DND-41 (cell line): ENCODE data around the gene ALDH2.

ENCODE experiments used
- ATAC-seq: fragments of 200-7000 bp; cut with Tn5 transposase; 3 replicates; pipeline ENCODE4 v1.9.1; 2021; ENCODE audit warnings: low read depth; ENCODE audit not compliant: insufficient read depth
- DNase-seq: peaks from one replicate; pipeline ENCODE4 v3.0.0-alpha.2; 2020
- H2AFZ ChIP-seq: 2 replicates; pipeline ENCODE4 v1.6.0; 2012; ENCODE audit warnings: low read depth, low read length
- H3K27ac ChIP-seq: 2 replicates; pipeline ENCODE4 v1.5.1; 2012; ENCODE audit warnings: low read length, inconsistent platforms
- H3K27me3 ChIP-seq: fragments of 200-600 bp; sonication (generic); 2 replicates; pipeline ENCODE4 v1.6.0; 2012; ENCODE audit warnings: low read length, mild to moderate bottlenecking, inconsistent platforms; ENCODE audit not compliant: insufficient read depth, poor library complexity
- H3K36me3 ChIP-seq: 2 replicates; pipeline ENCODE4 v1.5.1; 2012; ENCODE audit warnings: low read length, inconsistent platforms; ENCODE audit not compliant: insufficient read depth
- H3K4me1 ChIP-seq: 2 replicates; pipeline ENCODE4 v1.5.1; 2012; ENCODE audit warnings: mild to moderate bottlenecking, low read length; ENCODE audit not compliant: insufficient read depth
- H3K4me2 ChIP-seq: 2 replicates; pipeline ENCODE4 v1.6.0; 2012; ENCODE audit warnings: mild to moderate bottlenecking, moderate library complexity, low read length, inconsistent platforms; ENCODE audit not compliant: insufficient read depth
- H3K4me3 ChIP-seq, 2 experiments: fragments of 200-600 bp in 1 of 2; shearing (Covaris generic) in 1 of 2; 2 replicates each; pipeline ENCODE4 v1.5.1; 2012 to 2016; ENCODE audit warnings: inconsistent platforms in 2 of 2, low read length in 2 of 2, mild to moderate bottlenecking in 2 of 2, low read depth in 1 of 2, moderate library complexity in 1 of 2
- H3K79me2 ChIP-seq: 2 replicates; pipeline ENCODE4 v1.6.0; 2012; ENCODE audit warnings: low read length, inconsistent platforms; ENCODE audit not compliant: insufficient read depth
- H3K9ac ChIP-seq: 2 replicates; pipeline ENCODE4 v1.6.0; 2012; ENCODE audit warnings: low read depth, mild to moderate bottlenecking, inconsistent platforms, low read length, moderate library complexity
- H3K9me3 ChIP-seq: 2 replicates; pipeline ENCODE4 v1.5.1; 2012; ENCODE audit warnings: low read length, moderate library complexity, mild to moderate bottlenecking, inconsistent platforms; ENCODE audit not compliant: insufficient read depth, severe bottlenecking
- H4K20me1 ChIP-seq: 2 replicates; pipeline ENCODE4 v1.6.0; 2012; ENCODE audit warnings: low read length; ENCODE audit not compliant: insufficient read depth
- EZH2 ChIP-seq: IDR thresholded peaks from 3 replicates; pipeline ENCODE4 v1.6.1; 2012; ENCODE audit warnings: borderline replicate concordance, low read depth, mild to moderate bottlenecking, moderate library complexity, low read length, inconsistent platforms; ENCODE audit not compliant: severe bottlenecking
- TF ChIP-seq, protein P1 (sequence below): IDR thresholded peaks from 2 replicates; pipeline ENCODE4 v1.5.1; 2012; ENCODE audit warnings: borderline replicate concordance, low read length, moderate library complexity, mild to moderate bottlenecking; ENCODE audit not compliant: poor library complexity, severe bottlenecking; ENCODE audit errors: extremely low read depth

The ALDH2 gene

DNA sequence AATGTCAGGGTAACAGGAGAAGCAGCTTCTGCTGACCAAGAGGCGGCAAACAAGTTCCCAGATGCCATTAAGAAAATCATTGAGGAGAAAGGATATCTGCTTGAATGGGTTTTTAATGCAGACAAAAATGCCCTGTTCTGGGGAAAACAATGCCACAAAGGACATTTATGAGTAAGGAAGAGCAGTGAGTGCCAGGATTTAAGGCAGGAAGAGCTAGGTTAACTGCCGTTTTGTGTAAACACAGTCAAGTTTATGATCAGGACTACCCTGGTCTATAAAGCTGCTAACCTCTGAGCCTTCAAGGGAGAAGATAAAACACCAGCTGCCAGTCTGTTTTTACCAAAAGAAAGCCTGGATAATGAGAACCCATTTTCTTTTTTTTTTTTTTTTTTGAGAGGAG, 83.8 kb downstream of the ALDH2 start:
- Histone ChIP-seq H2AFZ (no peak overlapping the region), H3K36me3 (peaks cover 29% of the 10 kb centered on the region), H4K20me1 (peaks cover 4% of the 10 kb centered on the region; the same call in 1 of the 2 replicates), H3K4me1 (no peaks in the 10 kb centered on the region), H3K9ac (no peak overlapping the region), H3K9me3 (no peaks in the 10 kb centered on the region), H3K4me3 (no peak overlapping the region), H3K4me2 (no peak overlapping the region), H3K79me2 (peaks cover 95% of the 10 kb centered on the region), H3K27ac (no peak overlapping the region), H3K27me3 (no peaks in the 10 kb centered on the region)
- ATAC-seq (no peak), DNase-seq (no peak)
- TF ChIP-seq, protein P1, sequence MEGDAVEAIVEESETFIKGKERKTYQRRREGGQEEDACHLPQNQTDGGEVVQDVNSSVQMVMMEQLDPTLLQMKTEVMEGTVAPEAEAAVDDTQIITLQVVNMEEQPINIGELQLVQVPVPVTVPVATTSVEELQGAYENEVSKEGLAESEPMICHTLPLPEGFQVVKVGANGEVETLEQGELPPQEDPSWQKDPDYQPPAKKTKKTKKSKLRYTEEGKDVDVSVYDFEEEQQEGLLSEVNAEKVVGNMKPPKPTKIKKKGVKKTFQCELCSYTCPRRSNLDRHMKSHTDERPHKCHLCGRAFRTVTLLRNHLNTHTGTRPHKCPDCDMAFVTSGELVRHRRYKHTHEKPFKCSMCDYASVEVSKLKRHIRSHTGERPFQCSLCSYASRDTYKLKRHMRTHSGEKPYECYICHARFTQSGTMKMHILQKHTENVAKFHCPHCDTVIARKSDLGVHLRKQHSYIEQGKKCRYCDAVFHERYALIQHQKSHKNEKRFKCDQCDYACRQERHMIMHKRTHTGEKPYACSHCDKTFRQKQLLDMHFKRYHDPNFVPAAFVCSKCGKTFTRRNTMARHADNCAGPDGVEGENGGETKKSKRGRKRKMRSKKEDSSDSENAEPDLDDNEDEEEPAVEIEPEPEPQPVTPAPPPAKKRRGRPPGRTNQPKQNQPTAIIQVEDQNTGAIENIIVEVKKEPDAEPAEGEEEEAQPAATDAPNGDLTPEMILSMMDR: no peak
- no peak for TF ChIP-seq EZH2

DNA sequence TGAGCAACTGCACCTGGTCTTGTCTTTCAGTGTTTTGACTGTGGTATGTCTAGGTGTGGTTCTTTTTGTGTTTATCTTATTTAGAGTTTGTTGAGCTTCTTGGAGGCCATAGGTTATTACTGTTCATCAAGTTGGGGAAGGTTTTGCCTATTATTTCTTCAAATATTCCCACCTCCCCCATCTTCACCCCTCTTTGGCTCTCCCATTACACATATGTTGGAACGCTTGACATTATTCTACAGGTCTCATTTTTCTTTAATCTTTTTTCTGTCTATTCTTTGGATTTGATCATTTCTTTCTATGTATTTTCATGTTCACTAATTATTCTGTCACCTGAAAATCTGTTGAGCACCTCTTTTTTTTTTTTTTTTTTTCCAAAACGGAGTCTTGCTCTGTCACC, 91.5 kb downstream of the ALDH2 start:
- Histone ChIP-seq H3K9me3 (no peaks in the 10 kb centered on the region), H3K36me3 (no peaks in the 10 kb centered on the region; the same call in 1 of the 2 replicates), H3K4me1 (no peaks in the 10 kb centered on the region), H3K27me3 (no peaks in the 10 kb centered on the region), H3K27ac (no peak overlapping the region), H3K4me2 (no peak overlapping the region), H3K9ac (no peak overlapping the region), H3K4me3 (no peak overlapping the region), H4K20me1 (peaks cover 28% of the 10 kb centered on the region; the same call in 1 of the 2 replicates), H2AFZ (no peak overlapping the region), H3K79me2 (peaks cover 94% of the 10 kb centered on the region)
- ATAC-seq: no peak
- DNase-seq: no peak
- TF ChIP-seq, protein P1: no peak
- no peak for TF ChIP-seq EZH2

DNA sequence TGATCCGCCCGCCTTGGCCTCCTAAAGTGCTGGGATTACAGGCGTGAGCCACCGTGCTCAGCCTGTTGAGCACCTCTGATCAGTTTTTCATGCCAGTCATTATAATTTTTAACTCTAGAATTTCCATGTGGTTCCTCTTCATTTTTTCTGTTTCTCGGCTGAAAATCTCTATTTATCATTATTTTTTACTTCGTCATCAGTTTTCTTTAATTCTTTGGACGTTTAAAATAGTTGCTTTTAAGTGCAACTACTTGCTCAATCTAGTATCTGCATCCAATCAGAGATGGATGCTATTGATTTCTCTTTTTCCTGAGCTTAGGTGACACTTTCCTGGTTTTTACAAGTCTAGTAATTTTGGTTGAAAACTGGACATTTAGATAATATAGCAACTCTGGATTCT, 92.0 kb downstream of the ALDH2 start:
- Histone ChIP-seq H3K4me1 (no peaks in the 10 kb centered on the region), H3K27ac (no peak overlapping the region), H3K4me2 (no peak overlapping the region), H3K36me3 (no peaks in the 10 kb centered on the region; the same call in 1 of the 2 replicates), H3K4me3 (no peak overlapping the region), H3K9me3 (no peaks in the 10 kb centered on the region), H4K20me1 (peaks cover 30% of the 10 kb centered on the region; the same call in 1 of the 2 replicates), H3K79me2 (peaks cover 94% of the 10 kb centered on the region), H3K9ac (no peak overlapping the region), H2AFZ (no peak overlapping the region), H3K27me3 (no peaks in the 10 kb centered on the region)
- no peak for ATAC-seq
- TF ChIP-seq EZH2: no peak
- TF ChIP-seq, protein P1: no peak
- DNase-seq: no peak

DNA sequence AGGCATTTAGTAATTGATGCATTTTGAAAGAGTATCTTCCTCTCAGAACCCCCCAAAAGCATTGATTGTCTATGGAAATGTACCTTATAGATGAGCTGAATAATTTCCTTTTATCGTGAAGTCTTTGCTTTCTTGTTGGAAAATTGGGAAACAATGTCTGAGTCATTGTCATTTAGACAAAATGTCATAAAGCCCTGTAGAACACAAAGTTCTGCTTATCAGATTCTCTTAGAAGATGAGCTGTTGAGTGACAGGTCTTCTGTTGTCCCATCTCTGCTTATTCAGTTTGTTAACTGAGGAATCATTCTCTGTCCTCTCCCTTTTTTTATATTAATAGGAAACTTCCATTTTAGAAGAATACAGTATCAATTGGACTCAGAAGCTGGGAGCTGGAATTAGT, 98.2 kb downstream of the ALDH2 start:
- DNase-seq (no peak), ATAC-seq (no peak)
- TF ChIP-seq EZH2: no peak
- TF ChIP-seq, protein P1: no peak
- no peaks in the 10 kb centered on the region for H3K9me3 ChIP-seq
- H3K27ac ChIP-seq: no peak overlapping the region
- H3K4me2 ChIP-seq: no peak overlapping the region
- H3K27me3 ChIP-seq: no peaks in the 10 kb centered on the region
- H4K20me1 ChIP-seq: peaks cover 24% of the 10 kb centered on the region; the same call in 1 of the 2 replicates
- peaks cover 49% of the 10 kb centered on the region for H3K36me3 ChIP-seq
- H3K9ac ChIP-seq: no peak overlapping the region
- H2AFZ ChIP-seq: no peak overlapping the region
- peaks cover 51% of the 10 kb centered on the region for H3K79me2 ChIP-seq
- no peak overlapping the region for H3K4me3 ChIP-seq
- H3K4me1 ChIP-seq: no peaks in the 10 kb centered on the region
